GM11168 (cell line): ENCODE data around the gene MORN4.
"Not testable (repeated sequence)": the region's sequence is repeated elsewhere in the genome, so short reads cannot be mapped to it uniquely, and the experiment has no call there.

Experiments
- in situ Hi-C: fragments of 300-500 bp; cut with MboI; formaldehyde crosslinking; loops from one replicate; pipeline ENCODE4 v1.12.0; 2022; ENCODE audit warnings: low sequenced_read_pairs; ENCODE audit not compliant: unreplicated experiment

The MORN4 gene

DNA sequence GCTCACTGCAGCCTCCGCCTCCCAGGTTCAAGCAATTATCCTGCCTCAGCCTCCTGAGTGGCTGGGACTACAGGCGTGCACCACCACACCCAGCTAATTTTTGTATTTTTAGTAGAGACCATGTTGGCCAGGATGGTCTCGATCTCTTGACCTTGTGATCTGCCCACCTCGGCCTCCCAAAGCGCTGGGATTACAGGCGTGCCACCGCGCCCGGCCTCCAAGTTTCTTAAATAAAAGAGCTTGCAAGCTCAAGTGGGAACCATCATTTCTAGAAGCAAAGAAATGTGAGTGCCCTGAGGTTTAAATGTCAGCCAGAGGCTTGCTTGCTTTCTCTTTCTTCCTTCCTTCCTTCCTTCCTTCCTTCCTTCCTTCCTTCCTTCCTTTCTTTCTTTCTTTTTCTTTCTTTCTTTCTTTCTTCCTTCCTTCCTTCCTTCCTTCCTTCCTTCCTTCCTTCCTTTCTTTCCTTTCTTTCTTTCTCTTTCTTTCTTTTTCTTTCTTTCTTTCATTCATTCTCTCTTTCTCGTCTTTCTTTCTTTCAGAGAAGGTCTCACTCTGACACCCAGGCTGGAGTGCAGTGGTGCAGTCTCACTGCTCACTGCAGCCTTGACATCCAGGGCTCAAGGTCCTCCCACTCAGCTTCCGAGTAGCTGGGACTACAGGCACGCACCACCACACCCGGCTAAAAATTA lies 9.3 kb upstream of the MORN4 start:
- in situ Hi-C loops = not testable (repeated sequence)

GRCh38 chr10:97640868-97641811 lies 7.8 kb upstream of the MORN4 start:
- in situ Hi-C loops = no loop called here

DNA sequence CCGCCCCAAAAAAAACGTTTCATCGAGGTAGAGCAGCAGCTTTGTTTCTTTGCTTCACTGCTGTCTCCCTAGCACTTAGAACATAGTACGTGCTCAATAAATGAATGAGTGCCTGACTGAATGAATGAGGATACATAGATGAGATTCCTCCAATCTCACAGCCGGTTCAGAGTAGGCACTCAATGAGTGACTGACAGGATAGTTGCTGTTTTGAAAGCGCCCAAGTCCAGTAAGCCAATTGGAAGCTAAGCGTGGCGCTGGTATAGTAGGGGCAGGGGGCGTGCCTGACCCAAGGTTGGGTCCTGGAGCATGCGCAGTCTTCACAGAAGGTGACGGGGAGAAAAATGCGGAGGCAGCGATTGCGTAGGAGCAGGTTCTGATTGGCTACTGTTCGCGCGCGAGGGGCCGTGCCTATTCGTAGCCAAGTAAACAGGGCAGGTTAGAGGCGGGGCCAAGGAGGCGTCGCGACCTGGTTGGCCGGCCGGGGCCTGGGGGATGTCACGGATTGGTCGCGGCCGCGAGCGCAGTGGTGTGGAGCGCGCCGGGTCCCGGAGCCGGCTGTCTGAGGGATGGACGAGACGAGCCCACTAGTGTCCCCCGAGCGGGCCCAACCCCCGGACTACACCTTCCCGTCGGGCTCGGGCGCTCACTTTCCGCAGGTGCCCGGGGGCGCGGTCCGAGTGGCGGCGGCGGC lies 7.0 kb upstream of the MORN4 start, which contains the start of gene PI4K2A:
Gene PI4K2A, plus strand, starts transcription at position 498 of the 694 bp plus-strand sequence. Its CDS starts 72 bp downstream, at position 570.
- in situ Hi-C loops = no loop called here

DNA sequence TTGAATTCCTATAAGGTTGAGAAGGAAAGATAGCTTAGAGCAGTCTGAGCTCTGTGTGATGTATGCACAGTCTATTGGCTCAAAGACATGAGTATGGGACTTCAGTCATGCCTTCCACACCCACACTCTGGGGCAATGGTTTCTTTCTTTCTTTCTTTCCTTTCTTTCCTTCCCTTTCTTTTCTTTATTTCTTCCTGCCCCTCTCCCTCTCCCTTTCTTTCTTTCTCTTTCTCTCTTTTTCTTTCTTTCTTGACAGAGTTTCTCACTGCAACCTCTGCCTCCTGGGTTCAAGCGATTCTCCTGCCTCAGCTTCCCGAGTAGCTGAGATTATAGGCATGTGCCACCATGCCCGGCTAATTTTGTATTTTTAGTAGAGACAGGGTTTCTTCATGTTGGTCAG lies 5.8 kb upstream of the MORN4 start:
- in situ Hi-C loops = not testable (repeated sequence)

DNA sequence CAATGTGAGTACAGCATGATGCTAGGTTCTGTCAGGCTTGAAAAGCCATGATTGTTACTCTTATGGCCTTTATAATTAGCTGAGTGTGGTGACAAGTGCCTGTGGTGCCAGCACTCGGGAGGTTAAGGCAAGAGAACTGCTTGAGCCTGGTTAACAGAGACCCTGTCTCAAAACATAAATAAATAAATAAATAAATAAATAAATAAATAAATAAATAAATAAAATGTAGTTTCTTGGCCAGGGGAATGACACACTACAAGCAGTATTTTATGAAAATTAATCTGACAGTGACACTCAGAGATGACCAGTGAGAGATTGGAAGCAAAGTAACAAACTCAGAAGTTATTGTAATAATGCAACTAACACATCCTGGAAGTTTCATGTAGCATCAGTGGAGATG lies 2.3 kb upstream of the MORN4 start:
- in situ Hi-C loops = no loop called here

GRCh38 chr10:97633921-97634320 lies 621 bp upstream of the MORN4 start:
- in situ Hi-C loops = no loop called here

DNA sequence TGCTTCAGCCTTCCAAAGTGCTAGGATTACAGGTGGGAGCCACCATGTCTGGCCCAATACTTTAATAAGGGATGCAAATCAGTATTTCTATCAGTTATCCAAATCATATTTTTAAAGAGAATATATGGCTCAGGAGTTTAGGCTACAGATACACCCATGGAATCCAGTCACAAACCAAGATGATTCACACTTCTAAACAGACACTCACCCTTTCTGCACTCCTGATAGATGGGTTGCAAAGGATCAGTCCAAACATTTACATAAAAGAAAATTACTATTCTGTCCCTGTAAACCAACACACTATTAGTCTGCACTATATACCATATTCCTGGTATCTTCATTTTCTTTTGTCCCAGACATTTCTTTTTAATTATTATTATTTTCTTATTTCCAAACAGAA lies 2.2 kb downstream of the MORN4 start:
- in situ Hi-C loops = no loop called here

DNA sequence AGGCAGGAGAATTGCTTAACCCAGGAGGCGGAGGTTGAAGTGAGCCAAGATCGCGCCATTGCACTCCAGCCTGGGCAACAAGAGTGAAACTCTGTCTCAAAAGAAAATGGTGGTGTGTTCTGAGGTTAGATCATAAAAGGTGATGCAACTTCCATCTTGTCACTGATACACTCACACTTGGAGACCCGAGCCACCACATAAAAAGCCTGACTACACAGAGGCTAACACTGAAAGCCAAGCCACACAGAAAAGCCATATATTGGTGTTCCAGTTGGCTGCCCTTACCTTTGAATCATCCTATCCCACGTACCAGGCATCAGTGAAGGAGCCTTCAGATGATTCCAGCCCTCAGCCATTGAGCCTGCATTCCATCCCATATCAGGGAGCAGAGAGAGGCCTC lies 4.0 kb downstream of the MORN4 start:
- in situ Hi-C loops = no loop called here

DNA sequence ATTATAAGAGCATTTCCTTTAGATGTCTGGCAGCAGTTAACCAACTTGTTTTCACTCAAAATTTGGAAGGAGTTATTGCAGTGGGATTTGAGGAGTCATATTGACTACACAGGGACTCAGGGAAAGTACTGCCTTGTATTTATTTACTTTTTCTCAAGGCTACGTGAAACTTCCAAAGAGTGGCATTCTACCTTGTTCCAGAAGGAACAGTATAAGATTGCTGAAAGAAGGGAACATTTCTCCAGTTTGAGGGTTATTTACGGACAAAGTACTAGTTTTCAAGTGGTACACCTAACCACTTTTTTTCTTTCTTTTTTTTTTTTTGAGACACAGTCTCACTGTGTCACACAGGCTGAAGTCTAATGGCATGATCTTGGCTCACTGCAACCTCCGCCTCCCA lies 5.1 kb downstream of the MORN4 start:
- in situ Hi-C loops = no loop called here

GRCh38 chr10:97627731-97628130 lies 5.6 kb downstream of the MORN4 start:
- in situ Hi-C loops = no loop called here

GRCh38 chr10:97623277-97623676 lies 10.0 kb downstream of the MORN4 start:
- in situ Hi-C loops = no loop called here

DNA sequence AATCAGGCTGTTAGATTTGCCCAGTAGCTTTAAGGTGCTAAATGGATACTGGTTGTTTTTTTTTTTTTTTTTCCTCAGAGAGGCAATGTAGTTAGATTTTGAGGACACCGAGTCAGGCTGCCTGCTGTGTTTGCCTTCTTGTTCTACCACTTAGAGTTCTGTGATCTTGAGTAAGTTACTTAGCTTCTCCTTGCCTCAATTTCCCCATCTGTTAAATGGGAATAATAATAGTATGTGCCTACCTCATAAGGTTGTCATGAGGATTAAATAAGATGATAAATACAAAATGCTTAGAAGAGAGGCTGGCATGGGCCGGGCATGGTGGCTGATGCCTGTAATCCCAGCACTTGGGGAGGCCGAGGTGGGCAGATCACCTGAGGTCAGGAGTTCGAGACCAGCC lies 14.6 kb downstream of the MORN4 start:
- in situ Hi-C loops = no loop called here

DNA sequence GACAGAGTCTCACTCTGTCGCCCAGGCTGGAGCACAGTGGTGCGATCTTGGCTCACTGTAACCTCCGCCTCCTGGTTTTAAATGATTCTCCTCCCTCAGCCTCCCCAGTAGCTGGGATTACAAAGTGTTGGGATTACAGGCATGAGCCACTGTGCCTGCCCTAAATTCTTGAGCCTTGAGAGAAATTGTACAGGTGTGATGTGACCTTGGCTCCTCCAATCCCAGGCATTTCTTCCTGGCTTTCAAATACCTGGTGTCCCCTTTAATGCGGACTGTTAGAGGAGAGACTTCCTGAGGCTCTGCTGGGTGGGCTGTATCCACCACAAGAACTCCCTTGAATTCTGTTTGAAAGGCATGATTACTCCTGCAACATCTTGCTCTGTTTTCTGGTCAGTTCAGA lies 15.0 kb downstream of the MORN4 start:
- in situ Hi-C loops = no loop called here

DNA sequence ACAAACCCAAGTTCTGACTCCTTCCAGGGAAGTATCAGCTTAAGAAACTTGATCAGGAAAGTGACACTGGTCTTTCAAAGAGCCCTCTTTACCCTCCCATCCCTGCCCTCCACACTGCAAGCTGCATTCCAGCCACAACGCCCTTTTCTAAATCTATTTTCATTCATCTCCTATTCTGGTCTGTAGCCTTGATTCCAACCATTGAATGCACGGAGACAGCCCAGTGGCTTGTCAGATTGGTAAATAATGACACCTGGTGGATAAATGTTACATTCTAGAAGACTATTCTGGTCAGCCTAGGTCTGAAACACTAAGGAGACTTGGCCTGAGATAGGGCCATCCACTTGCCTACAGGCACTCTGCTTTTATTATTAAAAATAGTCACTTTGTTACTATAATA lies 20.9 kb downstream of the MORN4 start:
- in situ Hi-C loops = no loop called here

DNA sequence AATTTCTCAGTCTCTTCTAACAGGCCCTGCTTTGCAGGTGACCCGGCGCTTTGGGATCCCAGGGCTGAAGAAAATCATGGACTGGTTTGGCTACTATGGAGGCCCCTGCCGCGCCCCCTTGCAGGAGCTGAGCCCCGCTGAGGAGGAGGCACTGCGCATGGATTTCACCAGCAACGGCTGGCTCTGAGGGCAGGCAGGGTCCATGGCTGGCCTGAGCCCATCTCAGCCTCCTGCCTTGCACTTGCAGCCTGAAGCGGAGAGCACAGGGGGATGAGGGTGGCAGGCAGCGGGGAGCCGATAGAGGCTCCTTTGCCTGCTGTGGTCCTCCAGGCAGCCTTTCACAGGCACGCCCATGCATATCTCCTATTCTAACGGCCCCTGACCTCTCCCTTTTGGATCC lies 21.8 kb downstream of the MORN4 start:
- in situ Hi-C loops = no loop called here

GRCh38 chr10:97608991-97609561 lies 24.2 kb downstream of the MORN4 start:
- in situ Hi-C loops = no loop called here

- in situ Hi-C loops = no loop called here
Measured at GRCh38 chr10:97607095-97607636, 26.1 kb downstream of the MORN4 start.

DNA sequence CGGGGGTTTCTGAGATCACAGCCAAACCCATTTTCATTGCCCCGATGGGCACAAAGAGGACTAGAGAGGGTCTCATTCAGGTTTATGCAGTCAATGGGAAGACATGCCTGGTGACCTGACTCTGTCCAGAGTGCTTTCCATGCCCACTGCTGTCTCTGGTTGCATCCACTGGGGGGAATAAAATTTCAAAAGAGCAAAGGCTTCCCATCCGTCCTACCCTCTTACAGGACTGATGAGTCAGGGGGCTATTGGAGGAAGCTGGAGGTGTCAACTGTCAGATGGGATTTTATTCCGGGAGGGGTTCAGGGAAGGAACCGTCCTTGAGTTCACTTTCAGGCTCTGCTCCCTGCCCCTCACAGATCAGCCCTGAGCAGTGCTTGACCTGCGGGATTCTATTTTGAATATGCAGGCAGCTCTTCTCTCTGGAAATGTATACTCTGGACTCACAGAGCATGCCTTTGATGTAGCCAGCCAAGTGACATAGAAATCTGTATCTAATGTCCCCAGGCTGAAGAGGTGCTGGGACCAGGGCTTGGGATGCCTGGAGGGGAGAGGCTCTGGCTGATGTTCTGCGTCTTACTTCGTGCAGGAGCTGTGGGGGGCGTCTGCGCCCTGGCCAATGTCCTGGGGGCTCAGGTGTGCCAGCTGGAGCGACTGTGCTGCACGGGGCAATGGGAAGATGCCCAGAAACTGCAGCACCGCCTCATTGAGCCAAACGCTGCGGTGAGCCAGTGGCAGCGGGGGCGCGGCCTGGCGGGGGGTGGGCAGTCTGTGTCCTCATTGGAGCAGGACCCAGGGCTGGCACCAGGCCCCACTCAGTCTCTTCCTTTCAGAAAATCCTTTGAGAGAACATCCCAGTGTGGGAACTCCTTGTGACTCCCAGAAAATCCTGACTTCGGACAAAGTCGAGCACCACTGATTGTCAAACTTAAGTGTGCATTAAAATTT lies 31.8 kb downstream of the MORN4 start:
- in situ Hi-C loops = no loop called here

GRCh38 chr10:97600616-97601015 lies 32.7 kb downstream of the MORN4 start:
- in situ Hi-C loops = no loop called here
